Sigmoid colon (tissue), 7 donors: ENCODE measurements around the gene EFNB1. TPM values are rescaled to one million over a fixed set of nuclear protein-coding genes. Genes with fewer than 3 reads are reported as not detected.

ENCODE experiments used
- DNase-seq: peaks from one replicate; pipeline ENCODE4 v3.0.0-alpha.2; 2019
- H3K27ac ChIP-seq, 4 donors: fragments of 200-600 bp; sonication (generic); one replicate each; pipeline ENCODE4 v1.5.1; 2016 to 2019; ENCODE audit warnings: mild to moderate bottlenecking in 1 of 4
- H3K27me3 ChIP-seq, 3 donors: fragments of 200-600 bp; sonication (generic); one replicate each; pipeline ENCODE4 v1.5.1; 2019; ENCODE audit warnings: mild to moderate bottlenecking in 1 of 3
- H3K36me3 ChIP-seq, 4 donors: fragments of 200-600 bp; sonication (generic); one replicate each; pipeline ENCODE4 v1.5.1; 2016 to 2019
- H3K4me1 ChIP-seq, 4 donors: fragments of 200-600 bp; sonication (generic); one replicate each; pipeline ENCODE4 v1.5.1; 2017 to 2019
- H3K4me3 ChIP-seq, 4 donors: fragments of 200-600 bp; sonication (generic); one replicate each; pipeline ENCODE4 v1.5.1; 2017 to 2019; ENCODE audit warnings: mild to moderate bottlenecking in 2 of 4, moderate library complexity in 1 of 4
- H3K9me3 ChIP-seq, 4 donors: fragments of 200-600 bp in 3 of 4; sonication (generic) in 3 of 4; one replicate each; pipeline versions ENCODE4 v1.5.1 to v1.6.1; 2013 to 2019
- EP300 ChIP-seq, 4 donors: sonication (generic); formaldehyde crosslinking; IDR thresholded peaks; one replicate each; pipeline ENCODE4 v1.6.1; 2017; ENCODE audit warnings: antibody characterized with exemption in 4 of 4
- POLR2A ChIP-seq, 2 donors: fragments of 450-650 bp; IDR thresholded peaks; one replicate each; pipeline ENCODE4 v1.6.1; 2016; ENCODE audit warnings: antibody characterized with exemption in 2 of 2, mild to moderate bottlenecking in 2 of 2, moderate library complexity in 2 of 2
- POLR2AphosphoS5 ChIP-seq, 4 donors: sonication (generic); formaldehyde crosslinking; IDR thresholded peaks; one replicate each; pipeline ENCODE4 v1.6.1; 2017; ENCODE audit warnings: antibody characterized with exemption in 4 of 4
- WGBS, 2 donors: extraction: QIAGEN DNeasy Blood & Tissue Kit; methylation state at CpG; one replicate each; pipeline ENCODE4 v1.1.7; 2013; 5-methylcytosine and 5-hydroxymethylcytosine counted together
- intact Hi-C: fragments of 100-400 bp; cut with DNase I; formaldehyde crosslinking; loops from one replicate; pipeline ENCODE4 v1.15.1; 2023
- polyA plus RNA-seq, 3 donors: library from polyadenylated mRNA; stranded (reverse); fragments of 200-250 nt; gene quantifications; one replicate each; pipeline ENCODE4 v1.2.3, GENCODE V29; 2013
- total RNA-seq, 4 donors: library from RNA; depleted of rRNA; stranded (reverse); fragments of >200 nt; gene quantifications; one replicate each; pipeline ENCODE4 v1.1.0, GENCODE V29; 2016
- TF ChIP-seq, protein P1 (sequence below), 4 experiments: fragments of 450-650 bp in 3 of 4; fragments of 200-600 bp in 1 of 4; IDR thresholded peaks; one replicate each; pipeline ENCODE4 v1.5.1; 2016 to 2019; ENCODE audit warnings: antibody characterized with exemption in 4 of 4, mild to moderate bottlenecking in 3 of 4, moderate library complexity in 2 of 4
- donor health status: healthy with polysubstance abuse.
- donor health status: Bipolar disorder and iron deficiency.
- donor health status: healthy.

EFNB1 gene
- total and polyA plus RNA-seq, 7 donors = 9.5 to 53.2 (median 16.2) TPM

DNA sequence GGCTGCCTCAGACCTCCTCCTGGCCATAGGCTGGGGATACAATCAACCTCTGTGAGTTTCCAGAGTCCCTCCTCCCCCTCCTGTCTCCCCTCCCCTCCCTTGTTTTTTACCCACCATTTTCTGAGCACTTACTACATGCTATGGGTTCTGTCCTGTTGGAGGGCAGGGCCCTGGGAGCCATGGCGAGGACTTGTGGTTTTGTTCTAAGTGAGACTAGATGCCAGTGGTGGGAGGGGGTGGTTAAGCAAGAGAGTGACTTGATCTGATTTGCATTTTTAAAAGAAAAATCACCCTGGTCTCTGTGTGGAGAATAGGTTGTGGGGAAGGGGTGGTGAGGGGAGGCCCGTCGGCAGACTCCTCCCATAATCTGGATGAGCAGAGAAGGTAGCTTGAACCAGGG, 39.5 kb downstream of the EFNB1 start:
- H3K27ac ChIP-seq = no peak overlapping the region
- WGBS, 2 donors = 86 to 94% methylated on average over 3 of the region's 3 CpGs
- no peaks in the 10 kb centered on the region for H3K9me3 ChIP-seq
- no peak overlapping the region for H3K4me3 ChIP-seq
- no peak for DNase-seq
- intact Hi-C loops = no loop called here
- H3K27me3 ChIP-seq = no peaks in the 10 kb centered on the region
- H3K4me1 ChIP-seq = no peaks in the 10 kb centered on the region
- no peaks in the 10 kb centered on the region for H3K36me3 ChIP-seq
- TF ChIP-seq, protein P1, sequence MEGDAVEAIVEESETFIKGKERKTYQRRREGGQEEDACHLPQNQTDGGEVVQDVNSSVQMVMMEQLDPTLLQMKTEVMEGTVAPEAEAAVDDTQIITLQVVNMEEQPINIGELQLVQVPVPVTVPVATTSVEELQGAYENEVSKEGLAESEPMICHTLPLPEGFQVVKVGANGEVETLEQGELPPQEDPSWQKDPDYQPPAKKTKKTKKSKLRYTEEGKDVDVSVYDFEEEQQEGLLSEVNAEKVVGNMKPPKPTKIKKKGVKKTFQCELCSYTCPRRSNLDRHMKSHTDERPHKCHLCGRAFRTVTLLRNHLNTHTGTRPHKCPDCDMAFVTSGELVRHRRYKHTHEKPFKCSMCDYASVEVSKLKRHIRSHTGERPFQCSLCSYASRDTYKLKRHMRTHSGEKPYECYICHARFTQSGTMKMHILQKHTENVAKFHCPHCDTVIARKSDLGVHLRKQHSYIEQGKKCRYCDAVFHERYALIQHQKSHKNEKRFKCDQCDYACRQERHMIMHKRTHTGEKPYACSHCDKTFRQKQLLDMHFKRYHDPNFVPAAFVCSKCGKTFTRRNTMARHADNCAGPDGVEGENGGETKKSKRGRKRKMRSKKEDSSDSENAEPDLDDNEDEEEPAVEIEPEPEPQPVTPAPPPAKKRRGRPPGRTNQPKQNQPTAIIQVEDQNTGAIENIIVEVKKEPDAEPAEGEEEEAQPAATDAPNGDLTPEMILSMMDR (IDR thresholded peaks at IDR 0.05) = no peak
- no peak for TF ChIP-seq POLR2A (IDR thresholded peaks at IDR 0.05)
- TF ChIP-seq POLR2AphosphoS5 (IDR thresholded peaks at IDR 0.05) = no peak
- no peak for TF ChIP-seq EP300 (IDR thresholded peaks at IDR 0.05)

DNA sequence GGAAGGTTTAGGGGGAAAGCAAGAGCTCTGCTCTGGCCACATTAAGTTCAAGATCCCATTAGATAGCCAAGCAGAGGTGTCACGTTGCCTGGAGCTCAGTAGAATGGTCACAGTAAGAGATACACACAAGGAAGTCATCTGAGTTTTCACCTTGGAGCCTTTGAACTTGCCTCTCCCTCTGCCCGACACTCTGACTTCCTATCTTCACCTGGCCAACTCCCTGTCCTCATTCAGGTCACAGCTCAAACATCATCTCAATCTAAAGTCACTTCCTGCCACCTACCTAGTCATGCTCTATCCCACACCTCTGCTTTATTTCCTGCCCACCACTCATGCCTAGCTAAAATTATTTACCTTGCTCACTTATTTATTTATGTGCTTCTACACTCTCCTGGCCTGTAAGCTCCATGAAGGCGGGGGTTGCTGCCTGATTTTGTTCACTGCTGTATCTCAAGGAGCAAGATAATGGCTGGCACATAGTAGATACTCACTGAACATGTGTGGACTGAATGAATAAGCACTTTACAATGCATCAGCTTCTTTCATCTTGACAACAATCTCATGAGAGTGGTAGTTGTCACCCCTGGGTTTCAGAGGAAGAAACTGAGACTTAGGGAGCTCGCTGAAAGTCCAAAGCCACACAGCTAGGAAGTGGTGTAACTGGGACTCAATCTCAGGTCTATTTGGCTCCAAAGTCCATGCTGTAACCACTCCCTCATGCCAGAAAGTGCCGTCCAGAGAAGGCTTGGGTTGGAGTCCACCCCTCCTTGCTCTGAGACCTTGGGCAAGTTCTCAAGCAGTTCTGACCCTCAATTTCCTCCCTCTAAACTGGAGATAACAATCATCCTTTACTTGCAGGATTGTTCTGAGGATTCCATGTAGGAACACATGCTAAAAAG, 40.3 kb downstream of the EFNB1 start:
- H3K4me1 ChIP-seq = no peaks in the 10 kb centered on the region
- H3K36me3 ChIP-seq = no peaks in the 10 kb centered on the region
- TF ChIP-seq EP300 (IDR thresholded peaks at IDR 0.05) = no peak
- H3K9me3 ChIP-seq = no peaks in the 10 kb centered on the region
- no peak overlapping the region for H3K4me3 ChIP-seq
- no peak for DNase-seq
- H3K27ac ChIP-seq = no peak overlapping the region
- intact Hi-C loops = no loop called here
- 20 to 60% methylated on average over 5 of the region's 5 CpGs for WGBS, 2 donors
- H3K27me3 ChIP-seq = no peaks in the 10 kb centered on the region

DNA sequence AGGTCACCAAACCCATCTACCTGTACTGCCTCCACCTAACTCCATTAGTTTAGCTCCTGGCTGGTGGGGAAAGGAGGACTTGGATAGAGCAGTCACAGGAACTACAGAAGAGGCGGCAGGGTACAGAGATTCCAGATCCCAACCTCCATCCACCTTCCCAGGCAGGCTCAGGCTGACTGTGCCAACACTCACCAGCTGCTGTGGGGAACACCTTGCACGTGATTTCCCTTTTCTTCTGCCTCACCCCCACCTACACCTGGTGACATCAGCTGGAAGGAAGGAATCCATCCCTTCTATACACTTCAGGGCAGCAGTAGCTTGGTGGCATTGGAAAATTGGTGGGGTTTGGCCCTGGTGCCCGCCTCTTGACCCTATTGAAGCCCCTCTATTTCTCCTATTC, 41.5 kb downstream of the EFNB1 start:
- 45 to 78% methylated on average over 3 of the region's 3 CpGs for whole genome bisulfite sequencing, 2 donors
- no peak for TF ChIP-seq POLR2A (IDR thresholded peaks at IDR 0.05)
- no peak for TF ChIP-seq POLR2AphosphoS5 (IDR thresholded peaks at IDR 0.05)
- no peak for TF ChIP-seq EP300 (IDR thresholded peaks at IDR 0.05)
- TF ChIP-seq, protein P1 (IDR thresholded peaks at IDR 0.05) = no peak
- no peak overlapping the region for H3K4me3 ChIP-seq
- H3K4me1 ChIP-seq = no peaks in the 10 kb centered on the region
- H3K9me3 ChIP-seq = no peaks in the 10 kb centered on the region
- no peak for DNase-seq
- H3K36me3 ChIP-seq = no peaks in the 10 kb centered on the region
- H3K27me3 ChIP-seq = no peaks in the 10 kb centered on the region
- H3K27ac ChIP-seq = no peak overlapping the region
- intact Hi-C loops = no loop called here

- TF ChIP-seq EP300 (IDR thresholded peaks at IDR 0.05) (no peak), POLR2A (IDR thresholded peaks at IDR 0.05) (no peak), POLR2AphosphoS5 (IDR thresholded peaks at IDR 0.05) (no peak)
- TF ChIP-seq, protein P1 (IDR thresholded peaks at IDR 0.05) = no peak
- no peak overlapping the region for H3K27ac ChIP-seq
- no peaks in the 10 kb centered on the region for H3K36me3 ChIP-seq
- H3K9me3 ChIP-seq = no peaks in the 10 kb centered on the region
- intact Hi-C loops = no loop called here
- no peak for DNase-seq
- no peaks in the 10 kb centered on the region for H3K4me1 ChIP-seq
- H3K4me3 ChIP-seq = no peak overlapping the region
- WGBS, 2 donors = 13 to 66% methylated on average over 2 of the region's 2 CpGs
- no peaks in the 10 kb centered on the region for H3K27me3 ChIP-seq
Measured at GRCh38 chrX:68872171-68872570, 43.4 kb downstream of the EFNB1 start.

DNA sequence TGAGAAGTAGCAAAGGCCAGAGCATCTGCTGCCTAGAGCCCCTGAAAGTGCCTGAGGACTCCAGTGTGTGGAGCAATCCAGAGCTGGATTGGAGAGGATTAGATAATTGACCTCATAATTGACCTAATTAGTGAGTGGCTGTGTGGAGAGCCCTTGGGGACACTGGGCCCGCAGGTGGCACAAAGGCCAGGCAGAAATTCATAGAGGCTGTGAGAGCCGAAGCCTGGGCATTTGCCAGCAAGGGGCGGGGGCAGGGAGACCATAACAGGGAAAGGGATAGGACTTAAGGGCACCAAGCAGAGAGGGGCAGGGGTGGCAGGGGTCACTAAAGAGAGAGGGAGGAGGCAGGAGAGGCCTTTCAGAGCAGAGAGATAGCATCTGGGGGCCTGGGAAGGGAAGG, 45.3 kb downstream of the EFNB1 start:
- Histone ChIP-seq H3K36me3 (no peaks in the 10 kb centered on the region), H3K4me1 (no peaks in the 10 kb centered on the region), H3K27ac (no peak overlapping the region), H3K4me3 (no peak overlapping the region), H3K27me3 (no peaks in the 10 kb centered on the region), H3K9me3 (no peaks in the 10 kb centered on the region)
- intact Hi-C loops = no loop called here
- 88 to 89% methylated on average over 3 of the region's 3 CpGs for WGBS, 2 donors
- TF ChIP-seq, protein P1 (IDR thresholded peaks at IDR 0.05) = no peak
- no peak for TF ChIP-seq POLR2A (IDR thresholded peaks at IDR 0.05)
- TF ChIP-seq POLR2AphosphoS5 (IDR thresholded peaks at IDR 0.05) = no peak
- no peak for TF ChIP-seq EP300 (IDR thresholded peaks at IDR 0.05)
- DNase-seq = no peak
